Mucosa of descending colon (tissue), 3 donors: ENCODE measurements around the gene OR2B2. TPM values are rescaled to one million over a fixed set of nuclear protein-coding genes. Genes with fewer than 3 reads are reported as not detected.
A peak's percentile ranks its signal among the peaks of the same experiment; 100 is the strongest.
"Not testable (repeated sequence)": the region's sequence is repeated elsewhere in the genome, so short reads cannot be mapped to it uniquely, and the experiment has no call there.

Experiments used
- ATAC-seq: fragments of 200-7000 bp; cut with Tn5 transposase; one replicate; pipeline ENCODE4 v1.9.1; 2020; ENCODE audit warnings: mild to moderate bottlenecking, moderate library complexity
- DNase-seq, 3 donors: peaks; one replicate each; pipeline ENCODE4 v3.0.0-alpha.2; 2020
- H3K36me3 ChIP-seq: fragments of 200-600 bp; one replicate; pipeline ENCODE4 v1.8.0; 2021; ENCODE audit warnings: low read depth, mild to moderate bottlenecking
- H3K4me1 ChIP-seq: fragments of 200-600 bp; one replicate; pipeline ENCODE4 v1.8.0; 2021; ENCODE audit warnings: low read depth, mild to moderate bottlenecking
- H3K4me3 ChIP-seq: fragments of 200-600 bp; one replicate; pipeline ENCODE4 v1.8.0; 2021; ENCODE audit warnings: mild to moderate bottlenecking
- H3K9me3 ChIP-seq: fragments of 200-600 bp; one replicate; pipeline ENCODE4 v1.8.0; 2021; ENCODE audit warnings: mild to moderate bottlenecking
- intact Hi-C, 2 donors: fragments of 100-400 bp; cut with DNase I in 1 of 2; cut with micrococcal nuclease in 1 of 2; formaldehyde crosslinking; loops; one replicate each; pipeline versions ENCODE4 v1.11.0 to v1.11.1; 2022; cut with DNase I, micrococcal nuclease
- total RNA-seq, 3 donors: library from RNA; stranded (reverse); fragmentation: NEBNext Ultra II Directional in 2 of 3; extraction: Animal tissue kit (Norgen Biotek cat#: 25700) in 2 of 3; gene quantifications; one replicate each; pipeline versions ENCODE4 v1.2.1 to v1.2.4, GENCODE V29; 2021 to 2023
- TF ChIP-seq, protein P1 (sequence below): fragments of 200-600 bp; IDR thresholded peaks from one replicate; pipeline ENCODE4 v1.8.0; 2022; ENCODE audit warnings: antibody characterized with exemption, mild to moderate bottlenecking
- donor health status: DM: no; HTN: no; CAD: no; lungs with moderate emphysema.
- donor health status: DM: no; HTN: no; CAD: no.
- donor health status: DM: no; HTN: yes; CAD: no.

OR2B2 gene
- total RNA-seq, 3 donors from 2014 or later, result not detected

GRCh38 chr6:27902335-27903314 lies 9.6 kb downstream of the OR2B2 start:
- H3K9me3 ChIP-seq, result no peaks in the 10 kb centered on the region
- peaks cover 2% of the 10 kb centered on the region for H3K4me1 ChIP-seq
- TF ChIP-seq, protein P1, sequence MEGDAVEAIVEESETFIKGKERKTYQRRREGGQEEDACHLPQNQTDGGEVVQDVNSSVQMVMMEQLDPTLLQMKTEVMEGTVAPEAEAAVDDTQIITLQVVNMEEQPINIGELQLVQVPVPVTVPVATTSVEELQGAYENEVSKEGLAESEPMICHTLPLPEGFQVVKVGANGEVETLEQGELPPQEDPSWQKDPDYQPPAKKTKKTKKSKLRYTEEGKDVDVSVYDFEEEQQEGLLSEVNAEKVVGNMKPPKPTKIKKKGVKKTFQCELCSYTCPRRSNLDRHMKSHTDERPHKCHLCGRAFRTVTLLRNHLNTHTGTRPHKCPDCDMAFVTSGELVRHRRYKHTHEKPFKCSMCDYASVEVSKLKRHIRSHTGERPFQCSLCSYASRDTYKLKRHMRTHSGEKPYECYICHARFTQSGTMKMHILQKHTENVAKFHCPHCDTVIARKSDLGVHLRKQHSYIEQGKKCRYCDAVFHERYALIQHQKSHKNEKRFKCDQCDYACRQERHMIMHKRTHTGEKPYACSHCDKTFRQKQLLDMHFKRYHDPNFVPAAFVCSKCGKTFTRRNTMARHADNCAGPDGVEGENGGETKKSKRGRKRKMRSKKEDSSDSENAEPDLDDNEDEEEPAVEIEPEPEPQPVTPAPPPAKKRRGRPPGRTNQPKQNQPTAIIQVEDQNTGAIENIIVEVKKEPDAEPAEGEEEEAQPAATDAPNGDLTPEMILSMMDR, result no peak
- DNase-seq, result peak; percentile 76 to 94 (median 85)
- H3K4me3 ChIP-seq, result peak overlapping the region; percentile 29
- intact Hi-C loops, result no loop called here
- H3K36me3 ChIP-seq, result no peaks in the 10 kb centered on the region
- ATAC-seq, result peak; percentile 90

DNA sequence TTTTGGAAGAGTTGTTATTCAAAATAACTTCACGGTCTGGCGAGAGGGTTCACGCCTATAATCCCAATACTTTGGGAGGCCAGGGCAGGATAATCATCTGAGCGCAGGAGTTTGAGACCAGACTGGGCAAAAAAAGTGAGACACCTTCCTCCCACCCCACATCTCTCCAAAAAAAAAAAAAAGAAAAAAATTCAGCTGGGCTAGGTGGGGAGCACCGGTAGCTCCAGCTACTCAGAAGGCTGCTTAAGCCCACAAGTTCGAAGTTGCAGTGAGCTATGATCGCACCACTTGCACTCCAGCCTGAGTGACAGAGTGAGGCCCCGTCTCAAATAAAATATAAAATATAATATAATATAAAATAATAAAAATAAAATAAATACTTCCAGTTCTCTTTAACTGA lies 10.4 kb downstream of the OR2B2 start:
- Histone ChIP-seq H3K4me3 (no peak overlapping the region), H3K4me1 (peaks cover 2% of the 10 kb centered on the region), H3K36me3 (no peaks in the 10 kb centered on the region), H3K9me3 (no peaks in the 10 kb centered on the region)
- intact Hi-C loops, result no loop called here
- no peak for DNase-seq
- TF ChIP-seq, protein P1, result no peak
- ATAC-seq, result no peak

DNA sequence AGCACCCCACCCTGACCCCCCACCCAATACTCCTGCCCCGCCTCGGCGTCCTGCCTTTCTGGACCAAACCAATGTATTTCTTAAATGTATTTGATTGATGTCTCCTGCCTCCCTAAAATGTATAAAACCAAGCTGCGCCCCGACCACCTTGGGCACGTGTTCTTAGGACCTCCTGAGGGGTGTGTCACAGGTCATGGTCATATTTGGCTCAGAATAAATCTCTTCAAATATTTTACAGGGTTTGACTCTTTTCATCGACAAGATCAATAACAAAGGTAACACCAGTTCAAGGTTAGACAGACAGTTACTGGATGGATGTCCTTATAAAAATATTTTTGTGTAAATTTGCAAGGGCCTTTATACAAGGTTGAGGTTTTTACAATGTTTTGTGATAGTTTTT lies 12.0 kb downstream of the OR2B2 start:
- ATAC-seq, DNase-seq, intact Hi-C loops, H3K4me1 ChIP-seq, H3K9me3 ChIP-seq, H3K36me3 ChIP-seq, H3K4me3 ChIP-seq: not testable (repeated sequence)

- Histone ChIP-seq H3K4me1 (peaks cover 7% of the 10 kb centered on the region), H3K9me3 (no peaks in the 10 kb centered on the region), H3K4me3 (no peak overlapping the region), H3K36me3 (no peaks in the 10 kb centered on the region)
- no peak for DNase-seq
- no peak for ATAC-seq
- intact Hi-C loops, result loop anchor here (10.0 kb wide), 2 partner anchors 125 to 725 kb away; no protein-coding TSS in a partner anchor
- TF ChIP-seq, protein P1, result no peak
Observed at GRCh38 chr6:27899543-27899942, 12.7 kb downstream of the OR2B2 start.

GRCh38 chr6:27897580-27898206 lies 14.5 kb downstream of the OR2B2 start:
- H3K9me3 ChIP-seq, result no peaks in the 10 kb centered on the region
- H3K36me3 ChIP-seq, result no peaks in the 10 kb centered on the region
- no peak overlapping the region for H3K4me3 ChIP-seq
- intact Hi-C loops, result loop anchor here (10.0 kb wide), 2 partner anchors 123 to 723 kb away; no protein-coding TSS in a partner anchor
- no peak for DNase-seq
- no peak for ATAC-seq
- peaks cover 5% of the 10 kb centered on the region for H3K4me1 ChIP-seq
- TF ChIP-seq, protein P1, result no peak

- no peaks in the 10 kb centered on the region for H3K36me3 ChIP-seq
- intact Hi-C loops, result loop anchor here (10.0 kb wide), 2 partner anchors 122 to 722 kb away; no protein-coding TSS in a partner anchor
- DNase-seq, result no peak
Observed at GRCh38 chr6:27896398-27896796, 15.8 kb downstream of the OR2B2 start.

More at GRCh38 chr6:27896398-27896796, 15.8 kb downstream of the OR2B2 start:
- TF ChIP-seq, protein P1, result no peak
- ATAC-seq, result no peak
- H3K9me3 ChIP-seq, result no peaks in the 10 kb centered on the region
- H3K4me3 ChIP-seq, result no peak overlapping the region
- H3K4me1 ChIP-seq, result peaks cover 5% of the 10 kb centered on the region
